H1 (cell line): ENCODE data around the gene OBSCN. TPM values are rescaled to one million over a fixed set of nuclear protein-coding genes. Genes with fewer than 3 reads are reported as not detected.

ENCODE experiments used
- CHD2 ChIP-seq: IDR thresholded peaks from 2 replicates; pipeline ENCODE4 v1.6.1; 2012; ENCODE audit warnings: low read length, improper control_type of control experiment
- KDM5A ChIP-seq: fragments of 200-600 bp; IDR thresholded peaks from 2 replicates; pipeline ENCODE4 v1.7.1; 2012; ENCODE audit warnings: mild to moderate bottlenecking, low read length, inconsistent platforms, mixed read lengths
- POLR2AphosphoS5 ChIP-seq: IDR thresholded peaks from 2 replicates; pipeline ENCODE4 v1.6.1; 2011; ENCODE audit warnings: low read depth, low read length
- POU5F1 ChIP-seq: IDR thresholded peaks from 2 replicates; pipeline ENCODE4 v1.6.1; 2011; ENCODE audit warnings: low read depth, mild to moderate bottlenecking, low read length, moderate library complexity
- TAF7 ChIP-seq: optimal IDR thresholded peaks from 2 replicates; pipeline ENCODE3; 2011; ENCODE audit warnings: low read depth, mild to moderate bottlenecking, inconsistent platforms, low read length, moderate library complexity, borderline replicate concordance
- polyA plus RNA-seq, 7 experiments: library from polyadenylated mRNA; depleted of rRNA in 3 of 7; stranded (reverse) in 5 of 7; unstranded in 2 of 7; fragments of >200 nt in 5 of 7; fragments of 200-250 nt in 2 of 7; gene quantifications; 1 replicate in 5 of 7; 2 replicates in 1 of 7; 4 replicates in 1 of 7; pipeline versions ENCODE4 v1.2.1 to v1.2.3, GENCODE V29; 2011 to 2013; ENCODE audit warnings: missing spikeins in 2 of 7, mixed read lengths in 2 of 7
- total RNA-seq: library from RNA; stranded (reverse); fragmentation: NEBNext Ultra II Directional; extraction: Animal tissue kit (Norgen Biotek cat#: 25700); gene quantifications from 2 replicates; pipeline ENCODE4 v1.2.1, GENCODE V29; 2021
- TF ChIP-seq, protein P1 (sequence below): fragments of 300-600 bp; sonication (generic); IDR thresholded peaks from 2 replicates; pipeline ENCODE4 v1.7.1; 2012; ENCODE audit warnings: low read length, moderate library complexity, mild to moderate bottlenecking, inconsistent platforms; ENCODE audit not compliant: insufficient replicate concordance

The OBSCN gene
- total and polyA plus RNA-seq, 2 of the 8 experiments (the other 6 are each of a cell fraction or from before 2014, with no cell fraction given) = 7.5 to 28.4 TPM

GRCh38 chr1:228316589-228317387 lies 108.9 kb downstream of the OBSCN start (continued):
- TF ChIP-seq, protein P1, sequence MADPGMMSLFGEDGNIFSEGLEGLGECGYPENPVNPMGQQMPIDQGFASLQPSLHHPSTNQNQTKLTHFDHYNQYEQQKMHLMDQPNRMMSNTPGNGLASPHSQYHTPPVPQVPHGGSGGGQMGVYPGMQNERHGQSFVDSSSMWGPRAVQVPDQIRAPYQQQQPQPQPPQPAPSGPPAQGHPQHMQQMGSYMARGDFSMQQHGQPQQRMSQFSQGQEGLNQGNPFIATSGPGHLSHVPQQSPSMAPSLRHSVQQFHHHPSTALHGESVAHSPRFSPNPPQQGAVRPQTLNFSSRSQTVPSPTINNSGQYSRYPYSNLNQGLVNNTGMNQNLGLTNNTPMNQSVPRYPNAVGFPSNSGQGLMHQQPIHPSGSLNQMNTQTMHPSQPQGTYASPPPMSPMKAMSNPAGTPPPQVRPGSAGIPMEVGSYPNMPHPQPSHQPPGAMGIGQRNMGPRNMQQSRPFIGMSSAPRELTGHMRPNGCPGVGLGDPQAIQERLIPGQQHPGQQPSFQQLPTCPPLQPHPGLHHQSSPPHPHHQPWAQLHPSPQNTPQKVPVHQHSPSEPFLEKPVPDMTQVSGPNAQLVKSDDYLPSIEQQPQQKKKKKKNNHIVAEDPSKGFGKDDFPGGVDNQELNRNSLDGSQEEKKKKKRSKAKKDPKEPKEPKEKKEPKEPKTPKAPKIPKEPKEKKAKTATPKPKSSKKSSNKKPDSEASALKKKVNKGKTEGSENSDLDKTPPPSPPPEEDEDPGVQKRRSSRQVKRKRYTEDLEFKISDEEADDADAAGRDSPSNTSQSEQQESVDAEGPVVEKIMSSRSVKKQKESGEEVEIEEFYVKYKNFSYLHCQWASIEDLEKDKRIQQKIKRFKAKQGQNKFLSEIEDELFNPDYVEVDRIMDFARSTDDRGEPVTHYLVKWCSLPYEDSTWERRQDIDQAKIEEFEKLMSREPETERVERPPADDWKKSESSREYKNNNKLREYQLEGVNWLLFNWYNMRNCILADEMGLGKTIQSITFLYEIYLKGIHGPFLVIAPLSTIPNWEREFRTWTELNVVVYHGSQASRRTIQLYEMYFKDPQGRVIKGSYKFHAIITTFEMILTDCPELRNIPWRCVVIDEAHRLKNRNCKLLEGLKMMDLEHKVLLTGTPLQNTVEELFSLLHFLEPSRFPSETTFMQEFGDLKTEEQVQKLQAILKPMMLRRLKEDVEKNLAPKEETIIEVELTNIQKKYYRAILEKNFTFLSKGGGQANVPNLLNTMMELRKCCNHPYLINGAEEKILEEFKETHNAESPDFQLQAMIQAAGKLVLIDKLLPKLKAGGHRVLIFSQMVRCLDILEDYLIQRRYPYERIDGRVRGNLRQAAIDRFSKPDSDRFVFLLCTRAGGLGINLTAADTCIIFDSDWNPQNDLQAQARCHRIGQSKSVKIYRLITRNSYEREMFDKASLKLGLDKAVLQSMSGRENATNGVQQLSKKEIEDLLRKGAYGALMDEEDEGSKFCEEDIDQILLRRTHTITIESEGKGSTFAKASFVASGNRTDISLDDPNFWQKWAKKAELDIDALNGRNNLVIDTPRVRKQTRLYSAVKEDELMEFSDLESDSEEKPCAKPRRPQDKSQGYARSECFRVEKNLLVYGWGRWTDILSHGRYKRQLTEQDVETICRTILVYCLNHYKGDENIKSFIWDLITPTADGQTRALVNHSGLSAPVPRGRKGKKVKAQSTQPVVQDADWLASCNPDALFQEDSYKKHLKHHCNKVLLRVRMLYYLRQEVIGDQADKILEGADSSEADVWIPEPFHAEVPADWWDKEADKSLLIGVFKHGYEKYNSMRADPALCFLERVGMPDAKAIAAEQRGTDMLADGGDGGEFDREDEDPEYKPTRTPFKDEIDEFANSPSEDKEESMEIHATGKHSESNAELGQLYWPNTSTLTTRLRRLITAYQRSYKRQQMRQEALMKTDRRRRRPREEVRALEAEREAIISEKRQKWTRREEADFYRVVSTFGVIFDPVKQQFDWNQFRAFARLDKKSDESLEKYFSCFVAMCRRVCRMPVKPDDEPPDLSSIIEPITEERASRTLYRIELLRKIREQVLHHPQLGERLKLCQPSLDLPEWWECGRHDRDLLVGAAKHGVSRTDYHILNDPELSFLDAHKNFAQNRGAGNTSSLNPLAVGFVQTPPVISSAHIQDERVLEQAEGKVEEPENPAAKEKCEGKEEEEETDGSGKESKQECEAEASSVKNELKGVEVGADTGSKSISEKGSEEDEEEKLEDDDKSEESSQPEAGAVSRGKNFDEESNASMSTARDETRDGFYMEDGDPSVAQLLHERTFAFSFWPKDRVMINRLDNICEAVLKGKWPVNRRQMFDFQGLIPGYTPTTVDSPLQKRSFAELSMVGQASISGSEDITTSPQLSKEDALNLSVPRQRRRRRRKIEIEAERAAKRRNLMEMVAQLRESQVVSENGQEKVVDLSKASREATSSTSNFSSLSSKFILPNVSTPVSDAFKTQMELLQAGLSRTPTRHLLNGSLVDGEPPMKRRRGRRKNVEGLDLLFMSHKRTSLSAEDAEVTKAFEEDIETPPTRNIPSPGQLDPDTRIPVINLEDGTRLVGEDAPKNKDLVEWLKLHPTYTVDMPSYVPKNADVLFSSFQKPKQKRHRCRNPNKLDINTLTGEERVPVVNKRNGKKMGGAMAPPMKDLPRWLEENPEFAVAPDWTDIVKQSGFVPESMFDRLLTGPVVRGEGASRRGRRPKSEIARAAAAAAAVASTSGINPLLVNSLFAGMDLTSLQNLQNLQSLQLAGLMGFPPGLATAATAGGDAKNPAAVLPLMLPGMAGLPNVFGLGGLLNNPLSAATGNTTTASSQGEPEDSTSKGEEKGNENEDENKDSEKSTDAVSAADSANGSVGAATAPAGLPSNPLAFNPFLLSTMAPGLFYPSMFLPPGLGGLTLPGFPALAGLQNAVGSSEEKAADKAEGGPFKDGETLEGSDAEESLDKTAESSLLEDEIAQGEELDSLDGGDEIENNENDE = no peak
- TF ChIP-seq CHD2 = no peak
- TF ChIP-seq KDM5A = no peak
- TF ChIP-seq POLR2AphosphoS5 = no peak
- no peak for TF ChIP-seq TAF7
- no peak for TF ChIP-seq POU5F1
